WTC11 (cell line): ENCODE measurements around the gene HSDL2.

Experiments used
- CTCF ChIP-seq: fragments of 200-600 bp; IDR thresholded peaks from 2 replicates; pipeline ENCODE4 v1.8.0; 2022; ENCODE audit warnings: antibody characterized with exemption
- GABPB1 ChIP-seq: sonication (generic); formaldehyde crosslinking; IDR thresholded peaks from 2 replicates; pipeline ENCODE4 v1.8.1; 2023; ENCODE audit warnings: mild to moderate bottlenecking, missing genetic modification reagents
- MAX ChIP-seq: sonication (generic); formaldehyde crosslinking; IDR thresholded peaks from 2 replicates; pipeline ENCODE4 v1.8.0; 2022; ENCODE audit warnings: mild to moderate bottlenecking, missing genetic modification reagents
- NR1H2 ChIP-seq: sonication (generic); formaldehyde crosslinking; IDR thresholded peaks from 2 replicates; pipeline ENCODE4 v1.9.0; 2021; ENCODE audit warnings: mild to moderate bottlenecking, moderate library complexity, missing genetic modification reagents
- NR2C2 ChIP-seq: sonication (generic); formaldehyde crosslinking; IDR thresholded peaks from 2 replicates; pipeline ENCODE4 v1.8.0; 2022; ENCODE audit warnings: mild to moderate bottlenecking, missing genetic modification reagents
- OVOL2 ChIP-seq: fragments of 250-450 bp; sonication (Bioruptor Pico); IDR thresholded peaks from 2 replicates; pipeline ENCODE4 v1.9.0; 2021; ENCODE audit warnings: mild to moderate bottlenecking, borderline replicate concordance
- SMAD4 ChIP-seq: sonication (generic); formaldehyde crosslinking; IDR thresholded peaks from 2 replicates; pipeline ENCODE4 v1.8.0; 2022; ENCODE audit warnings: mild to moderate bottlenecking, missing genetic modification reagents
- TCF7 ChIP-seq: sonication (generic); formaldehyde crosslinking; IDR thresholded peaks from 2 replicates; pipeline ENCODE4 v1.8.0; 2022; ENCODE audit warnings: mild to moderate bottlenecking, low read depth, missing genetic modification reagents, moderate library complexity
- TEAD4 ChIP-seq: sonication (generic); formaldehyde crosslinking; IDR thresholded peaks from 2 replicates; pipeline ENCODE4 v1.8.0; 2022; ENCODE audit warnings: mild to moderate bottlenecking, missing genetic modification reagents
- USF1 ChIP-seq: sonication (generic); formaldehyde crosslinking; IDR thresholded peaks from 2 replicates; pipeline ENCODE4 v1.8.0; 2022; ENCODE audit warnings: mild to moderate bottlenecking, missing genetic modification reagents
- ZBTB21 ChIP-seq: sonication (generic); formaldehyde crosslinking; IDR thresholded peaks from 2 replicates; pipeline ENCODE4 v1.8.1; 2023; ENCODE audit warnings: mild to moderate bottlenecking, missing genetic modification reagents, borderline replicate concordance
- ZNF121 ChIP-seq: sonication (generic); formaldehyde crosslinking; IDR thresholded peaks from 2 replicates; pipeline ENCODE4 v1.8.0; 2023; ENCODE audit warnings: missing genetic modification reagents
- ZNF416 ChIP-seq: fragments of 250-450 bp; sonication (Bioruptor Pico); IDR thresholded peaks from 2 replicates; pipeline ENCODE4 v1.9.0; 2021; ENCODE audit warnings: mild to moderate bottlenecking, inconsistent platforms
- ZNF423 ChIP-seq: fragments of 250-450 bp; sonication (Bioruptor Pico); IDR thresholded peaks from 2 replicates; pipeline ENCODE4 v2.1.2; 2022; ENCODE audit warnings: mild to moderate bottlenecking, moderate library complexity

GRCh38 chr9:112371060-112371459 is 8.8 kb upstream of the HSDL2 start:
- TF ChIP-seq OVOL2 (CRISPR knock-in tag) (no peak), CTCF (no peak), ZBTB21 (CRISPR knock-in tag) (no peak), MAX (CRISPR knock-in tag) (no peak), ZNF423 (CRISPR knock-in tag) (no peak), ZNF416 (CRISPR knock-in tag) (no peak), GABPB1 (CRISPR knock-in tag) (no peak), ZNF121 (CRISPR knock-in tag) (no peak), NR2C2 (CRISPR knock-in tag) (no peak), NR1H2 (CRISPR knock-in tag) (no peak), TEAD4 (CRISPR knock-in tag) (no peak), SMAD4 (CRISPR knock-in tag) (no peak), TCF7 (CRISPR knock-in tag) (no peak), USF1 (no peak)
